SKM-1 treated with dmso at 0.1 percent for 144 hours (cell line): ENCODE data around the gene PRR29.
A peak's percentile ranks its signal among the peaks of the same experiment; 100 is the strongest.
"Not testable (repeated sequence)": the region's sequence is repeated elsewhere in the genome, so short reads cannot be mapped to it uniquely, and the experiment has no call there.

Experiments
- DNase-seq: peaks from one replicate; lab custom pipeline; 2025; ENCODE audit not compliant: unreplicated experiment; lab: John Stamatoyannopoulos, UW

Gene PRR29

DNA sequence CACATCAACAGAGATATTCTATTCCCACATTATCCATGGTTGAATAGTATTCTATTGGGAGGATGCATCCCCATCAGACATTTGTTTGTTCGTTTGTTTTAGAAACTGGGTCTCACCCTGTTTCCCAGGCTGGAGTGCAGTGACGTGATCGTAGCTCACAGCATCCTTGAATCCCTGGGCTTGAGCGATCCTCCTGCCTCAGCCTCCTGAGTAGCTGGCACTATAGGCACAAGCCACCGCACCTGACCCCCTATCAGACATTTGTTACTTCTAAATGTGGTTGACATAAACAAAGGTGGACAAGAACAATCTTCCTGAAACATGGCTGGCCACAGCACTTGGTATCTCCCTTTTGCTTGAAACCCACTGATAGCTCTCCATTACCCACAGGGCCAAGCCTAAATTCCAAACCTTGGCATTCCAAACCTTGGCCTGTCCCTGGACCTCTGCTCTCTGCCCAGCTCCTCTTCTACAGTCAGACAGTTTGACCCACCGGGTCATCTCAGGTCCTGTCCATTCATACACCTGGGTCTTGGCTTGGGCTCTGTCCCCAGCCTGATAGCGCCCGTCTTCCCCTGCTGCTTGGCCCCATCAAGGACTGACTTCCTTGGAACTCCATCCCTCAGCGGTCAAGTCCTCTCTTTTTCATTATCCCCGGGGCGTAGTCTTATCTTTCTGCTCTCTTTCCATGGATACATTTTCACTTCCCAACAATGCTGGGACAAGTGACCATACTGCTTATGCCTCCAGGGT is 1.5 kb upstream of the PRR29 start:
- DNase-seq: no peak

GRCh38 chr17:63997341-63998048 is 656 bp upstream of the PRR29 start:
- no peak for DNase-seq

GRCh38 chr17:63998721-63999679 is 849 bp downstream of the PRR29 start:
- no peak for DNase-seq

- DNase-seq: no peak
Measured at GRCh38 chr17:63999680-64000531, 1.8 kb downstream of the PRR29 start.

DNA sequence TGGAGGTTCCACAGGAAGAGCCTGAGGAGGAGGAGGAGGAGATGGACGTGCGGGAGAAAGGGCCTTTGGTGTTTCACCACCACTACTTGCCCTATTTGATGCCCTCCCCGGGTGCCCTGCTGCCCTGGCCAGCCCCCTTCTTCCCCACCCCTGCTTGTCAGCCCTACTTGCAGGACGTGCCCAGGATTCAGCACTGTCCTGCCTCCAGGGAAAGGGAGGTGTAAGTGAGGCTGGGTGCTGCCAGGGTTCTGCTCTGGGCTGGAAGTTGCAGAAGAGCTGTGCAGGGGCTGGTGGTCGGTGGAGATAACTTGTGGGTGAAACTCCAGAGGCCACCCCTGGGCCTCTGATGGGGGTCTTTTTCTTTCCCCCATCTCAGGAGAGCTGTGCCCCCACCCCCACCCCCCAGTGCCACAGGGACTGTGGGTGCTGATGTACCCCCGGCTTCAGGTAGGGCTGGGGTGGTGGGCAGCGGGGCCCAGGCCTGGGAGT is 3.0 kb downstream of the PRR29 start:
- DNase-seq: no peak

DNA sequence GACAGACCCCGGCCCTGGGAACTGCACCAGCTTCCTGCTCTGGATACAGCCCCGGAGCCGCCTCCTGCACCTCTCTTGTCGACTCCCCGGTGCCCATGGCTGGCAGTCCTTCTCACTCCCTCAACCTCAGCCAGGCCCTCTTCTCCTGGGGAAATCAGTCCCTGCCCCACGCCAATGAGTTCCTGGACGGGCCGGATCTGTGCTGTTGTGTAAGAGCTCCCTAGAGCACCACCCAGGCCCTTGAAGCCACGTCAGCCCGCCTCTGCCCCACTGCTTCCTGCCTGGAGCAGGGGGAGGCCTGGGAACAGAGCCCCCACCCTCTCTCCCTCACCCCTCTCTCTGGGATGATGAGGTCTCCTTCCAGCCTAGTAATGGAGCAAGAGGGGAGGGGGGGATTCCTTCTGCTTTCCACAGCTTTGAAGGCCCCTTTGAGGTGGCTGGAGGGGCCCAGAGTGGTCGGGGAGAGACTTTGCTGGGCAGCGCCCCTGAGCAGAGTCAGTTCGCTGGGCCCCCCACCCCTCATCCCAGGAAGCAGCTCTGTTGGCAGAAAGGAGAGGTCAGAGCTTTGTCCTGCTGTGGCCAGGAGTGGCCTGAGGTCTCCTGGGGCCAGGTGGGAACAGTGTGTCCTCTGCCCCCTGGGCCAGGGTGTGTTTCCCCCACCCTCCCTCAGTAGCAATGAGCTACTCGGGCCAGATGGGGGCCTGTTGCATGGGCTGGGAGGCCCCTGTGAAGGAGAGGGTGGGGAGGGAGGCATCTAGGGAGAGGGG is 3.8 kb downstream of the PRR29 start:
- DNase-seq: peak; percentile 27

DNA sequence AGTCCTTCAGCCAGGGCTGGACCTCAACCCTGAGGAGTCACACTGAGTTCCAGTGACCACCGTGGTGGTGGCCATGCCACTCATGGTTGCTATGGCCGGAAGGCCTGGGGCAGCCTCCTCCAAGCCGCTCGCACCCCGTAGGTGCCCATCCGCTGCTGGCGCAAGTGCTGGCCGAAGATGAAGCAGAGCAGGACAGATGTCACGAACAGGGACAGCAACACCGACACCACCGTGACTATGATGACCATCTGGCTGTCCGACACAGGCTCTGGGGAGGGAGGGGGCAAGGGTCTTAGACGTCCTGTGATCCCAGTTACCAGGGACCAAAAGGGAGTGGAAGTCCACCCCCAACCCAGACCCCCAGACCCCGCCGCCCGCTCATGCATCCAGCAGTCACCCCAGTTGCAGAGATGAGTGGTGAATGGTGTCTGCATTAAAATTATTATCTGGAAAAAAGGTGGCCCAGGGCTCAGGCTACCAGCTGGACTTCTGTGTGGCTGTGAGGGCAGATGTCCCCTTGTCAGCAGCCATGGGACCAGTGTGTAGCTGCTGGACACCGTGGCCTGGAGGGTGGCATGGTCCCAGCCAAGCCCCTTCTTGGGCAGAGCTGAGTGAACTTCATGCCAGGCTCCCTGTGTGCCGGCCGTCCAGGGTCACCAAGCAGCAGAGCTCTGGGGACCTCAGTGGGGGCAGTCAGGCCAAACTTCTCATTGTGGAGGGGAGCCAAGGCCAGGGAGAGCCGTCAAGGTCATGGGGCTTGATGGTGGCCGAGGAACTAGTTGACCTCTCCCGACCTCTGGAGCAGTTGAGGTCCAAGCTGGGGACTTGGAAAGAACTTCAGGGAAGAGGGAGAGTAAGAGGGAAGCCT is 4.7 kb downstream of the PRR29 start:
- no peak for DNase-seq

- DNase-seq: no peak
Measured at GRCh38 chr17:64003526-64004121, 5.5 kb downstream of the PRR29 start.

DNA sequence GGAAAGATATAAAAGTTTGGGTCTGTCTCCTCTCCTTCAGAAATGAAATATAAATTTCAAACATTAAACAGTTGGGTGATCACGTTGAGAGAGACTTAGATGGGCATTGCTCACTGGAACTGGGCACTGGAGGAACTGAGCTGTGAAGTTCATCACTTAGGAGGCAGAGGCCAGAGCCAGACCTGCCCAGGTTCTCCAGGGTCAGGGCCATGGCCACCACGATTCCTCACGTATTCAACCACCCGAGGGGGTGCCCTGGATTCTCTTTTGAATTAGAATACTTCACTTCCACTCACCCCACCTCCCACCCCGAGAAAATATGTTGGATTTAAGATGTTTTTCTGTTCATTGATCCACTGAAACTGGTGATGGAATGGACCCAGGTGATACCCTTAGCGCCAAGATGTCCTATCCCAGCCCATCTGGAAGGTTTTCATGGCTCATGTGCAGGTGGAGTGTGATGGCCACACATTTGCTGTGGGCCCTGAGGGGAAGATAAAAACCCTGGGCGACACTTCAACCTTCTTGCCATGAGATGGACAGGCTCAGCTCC is 6.1 kb downstream of the PRR29 start:
- DNase-seq: no peak

- no peak for DNase-seq
Measured at GRCh38 chr17:64004903-64005733, 7.0 kb downstream of the PRR29 start.

GRCh38 chr17:64005734-64006167 is 7.6 kb downstream of the PRR29 start:
- DNase-seq: no peak

DNA sequence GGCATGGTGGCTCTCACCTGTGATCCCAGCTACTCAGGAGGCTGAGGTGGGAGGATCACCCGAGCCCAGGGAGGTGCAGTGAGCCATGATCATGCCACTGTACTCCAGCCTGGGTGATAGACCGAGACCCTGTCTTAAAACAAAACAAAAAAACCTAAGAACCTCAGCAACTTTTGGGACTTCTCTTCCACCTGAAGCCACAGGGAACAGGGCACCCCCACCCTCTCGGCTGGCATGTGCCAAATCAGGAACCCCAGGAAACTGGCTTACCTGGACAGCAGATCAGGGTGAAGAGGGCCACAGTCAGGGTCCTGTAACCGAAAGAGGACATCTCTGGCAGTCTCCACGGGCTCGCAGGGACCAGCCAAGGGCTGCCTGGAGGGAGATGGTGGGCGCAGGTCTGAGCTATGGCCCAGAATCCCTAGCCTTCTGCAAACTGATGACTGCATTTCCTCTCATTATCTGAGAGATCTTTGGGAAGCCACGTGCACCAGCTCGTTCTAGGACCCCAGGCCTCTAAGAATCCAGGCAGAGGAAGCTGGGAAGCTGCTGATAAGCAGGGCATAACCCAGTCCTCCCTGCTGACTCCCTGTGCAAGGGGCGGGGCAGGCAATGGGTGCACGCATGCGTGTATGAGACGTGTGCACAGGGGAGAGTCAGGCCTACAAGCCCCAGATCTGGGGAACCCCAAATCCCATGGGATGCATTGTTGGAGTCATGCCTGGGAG is 8.4 kb downstream of the PRR29 start:
- no peak for DNase-seq

DNA sequence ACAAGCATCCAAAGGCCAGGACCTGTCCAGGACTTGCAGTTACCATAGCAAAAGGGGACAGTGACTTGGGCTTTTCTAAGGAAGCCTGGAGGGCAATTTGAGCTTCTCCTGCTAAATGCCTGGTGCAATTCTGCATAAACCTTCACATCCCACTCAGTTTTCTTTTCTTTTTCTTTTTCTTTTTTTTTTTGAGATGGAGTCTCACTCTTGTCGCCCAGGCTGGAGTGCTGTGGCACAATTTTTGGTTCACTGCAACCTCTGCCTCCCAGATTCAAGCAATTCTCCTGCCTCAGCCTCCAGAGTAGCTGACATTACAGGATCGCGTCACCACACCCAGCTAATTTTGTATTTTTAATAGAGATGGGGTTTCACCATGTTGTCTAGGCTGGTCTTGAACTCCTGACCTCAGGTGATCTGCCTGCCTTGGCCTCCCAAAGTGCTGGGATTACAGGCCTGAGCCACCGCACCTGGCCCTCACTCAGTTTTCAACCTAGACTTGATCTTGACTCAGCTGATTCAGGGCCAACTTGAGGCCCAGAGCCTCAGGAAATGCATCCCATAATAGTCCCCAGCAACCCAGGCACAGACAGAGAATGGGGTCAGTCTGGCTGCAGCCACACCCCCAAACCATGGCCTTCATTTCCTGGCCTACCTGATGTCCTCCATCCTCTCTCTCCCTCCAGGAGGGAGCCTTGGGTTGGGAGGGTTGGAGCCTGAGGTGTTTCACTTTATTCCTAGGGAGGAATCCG is 9.1 kb downstream of the PRR29 start:
- not testable (repeated sequence) for DNase-seq

- DNase-seq: no peak
Measured at GRCh38 chr17:64007838-64008282, 9.7 kb downstream of the PRR29 start.

DNA sequence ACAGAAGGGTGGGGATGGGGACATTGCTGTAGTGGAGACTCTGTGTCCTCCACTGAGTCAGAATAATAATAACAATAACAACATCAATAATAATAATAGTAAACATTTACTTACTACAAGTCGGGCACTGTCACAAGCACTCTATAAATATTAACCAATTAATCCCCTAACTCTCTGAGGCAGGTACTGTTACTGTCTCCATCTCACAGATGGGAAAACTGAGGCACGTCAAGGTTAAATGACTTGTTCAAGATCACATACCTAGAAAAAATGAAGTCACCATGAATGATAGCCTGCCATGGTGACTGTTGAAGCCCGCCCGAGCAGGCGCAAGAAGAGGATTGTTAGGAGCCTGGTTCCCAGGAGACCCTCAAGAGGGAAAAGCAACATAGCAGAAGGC is 10.2 kb downstream of the PRR29 start:
- DNase-seq: no peak

GRCh38 chr17:64008830-64009229 is 10.7 kb downstream of the PRR29 start:
- DNase-seq: no peak
